GM12864 (cell line): Measurements from ENCODE around the gene AMOTL1.

Experiments used
- DNase-seq: peaks from one replicate; pipeline ENCODE4 v3.0.0-alpha.2; 2011; ENCODE audit warnings: low read depth
- H3K4me3 ChIP-seq: 2 replicates; pipeline ENCODE4 v1.5.1; 2011; ENCODE audit warnings: mild to moderate bottlenecking, low read depth, low read length, control low read depth
- CTCF ChIP-seq: IDR thresholded peaks from 2 replicates; pipeline ENCODE4 v1.5.1; 2011; ENCODE audit warnings: low read depth, mild to moderate bottlenecking, moderate library complexity, low read length, control low read depth, inconsistent platforms; ENCODE audit errors: missing control alignments

The AMOTL1 gene

GRCh38 chr11:94858012-94858705 is 90.0 kb downstream of the AMOTL1 start:
- TF ChIP-seq CTCF = no peak
- DNase-seq = no peak
- no peak overlapping the region for H3K4me3 ChIP-seq

DNA sequence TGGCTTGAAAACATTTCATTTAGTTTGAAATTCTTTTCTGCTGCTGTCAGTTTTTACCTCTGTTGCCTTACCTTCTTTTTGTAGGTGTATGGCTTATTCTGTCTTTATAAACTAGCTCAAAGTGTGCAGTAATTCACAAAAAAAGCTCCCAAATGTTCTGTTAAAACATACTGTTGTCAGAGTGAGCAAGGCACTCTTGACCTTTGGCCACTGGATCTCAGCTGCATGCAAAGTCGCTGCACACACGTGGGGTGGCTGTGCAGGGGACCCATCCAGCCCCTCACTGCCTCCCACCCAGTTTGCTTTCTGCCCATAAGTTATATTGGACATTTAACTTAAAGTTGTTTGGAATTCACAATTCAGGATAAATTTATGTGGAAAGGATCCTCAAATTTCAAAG is 92.2 kb downstream of the AMOTL1 start:
- H3K4me3 ChIP-seq = no peak overlapping the region
- no peak for TF ChIP-seq CTCF
- DNase-seq = no peak

GRCh38 chr11:94861306-94861845 is 93.2 kb downstream of the AMOTL1 start:
- H3K4me3 ChIP-seq = no peak overlapping the region
- no peak for DNase-seq
- no peak for TF ChIP-seq CTCF

GRCh38 chr11:94862926-94863880 is 95.0 kb downstream of the AMOTL1 start:
- TF ChIP-seq CTCF = no peak
- no peak for DNase-seq

GRCh38 chr11:94864506-94865045 is 96.4 kb downstream of the AMOTL1 start:
- H3K4me3 ChIP-seq = no peak overlapping the region
- TF ChIP-seq CTCF = no peak
- no peak for DNase-seq

More at GRCh38 chr11:94862926-94863880, 95.0 kb downstream of the AMOTL1 start:
- H3K4me3 ChIP-seq = no peak overlapping the region

- TF ChIP-seq CTCF = no peak
- no peak overlapping the region for H3K4me3 ChIP-seq
- DNase-seq = no peak
Observed at GRCh38 chr11:94866231-94866822, 98.2 kb downstream of the AMOTL1 start.
